Measurements from ENCODE around the gene DDAH2. TPM values are rescaled to one million over a fixed set of nuclear protein-coding genes. Genes with fewer than 3 reads are reported as not detected.

The DDAH2 gene
- total RNA-seq, 4 donors from 2014 or later, result 10.6 to 24.2 (median 15.4) TPM

DNA sequence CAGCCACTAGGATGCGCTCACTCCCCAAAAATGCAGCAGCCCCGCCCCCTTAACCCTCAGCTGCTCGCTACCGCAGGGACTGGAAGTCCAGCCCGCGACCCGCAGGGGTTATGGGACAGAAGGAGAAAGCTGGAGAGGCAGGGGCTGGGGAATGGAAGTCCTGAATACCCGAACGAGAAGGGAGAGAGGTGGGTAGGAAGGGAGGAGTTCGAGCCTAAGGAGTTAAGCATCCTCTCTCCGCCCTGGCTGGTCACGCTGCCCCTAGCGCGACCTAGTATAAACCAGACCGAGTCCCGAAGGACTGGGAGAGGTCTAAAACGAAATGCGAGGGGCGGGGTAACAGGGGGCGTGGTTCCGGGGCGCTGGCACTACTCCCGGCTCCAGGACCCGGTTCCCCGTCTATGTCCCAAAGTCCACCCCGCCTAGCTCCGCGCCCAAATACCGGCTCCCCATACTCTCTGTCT lies 448 bp upstream of the DDAH2 start:
- Histone ChIP-seq H3K4me3 (peak overlapping the region; percentile 62 to 95 (median 85)), H3K36me3 (peaks cover 0 to 15% of the 10 kb centered on the region in 2 donors), H3K27ac (peak overlapping the region; percentile 78 to 92 (median 88)), H3K9me3 (no peaks in the 10 kb centered on the region), H3K27me3 (peaks cover 0 to 3% (median 0%) of the 10 kb centered on the region in 3 donors), H3K4me1 (peaks cover 9 to 11% of the 10 kb centered on the region in 2 donors)
- intact Hi-C loops (cut with DNase I; ENCODE audit: low total_unique reads) (loop anchor here (1.0 kb wide), 1 partner anchor 26 kb away; the partner anchor contains the start of gene ABHD16A), in situ Hi-C loops (cut with MboI; ENCODE audit: low sequenced_read_pairs in 4 of 4) (no loop called here)
- TF ChIP-seq POLR2A (IDR thresholded peaks at IDR 0.05), result peak in 1 of 2 donors; percentile 16
- TF ChIP-seq, protein P1, sequence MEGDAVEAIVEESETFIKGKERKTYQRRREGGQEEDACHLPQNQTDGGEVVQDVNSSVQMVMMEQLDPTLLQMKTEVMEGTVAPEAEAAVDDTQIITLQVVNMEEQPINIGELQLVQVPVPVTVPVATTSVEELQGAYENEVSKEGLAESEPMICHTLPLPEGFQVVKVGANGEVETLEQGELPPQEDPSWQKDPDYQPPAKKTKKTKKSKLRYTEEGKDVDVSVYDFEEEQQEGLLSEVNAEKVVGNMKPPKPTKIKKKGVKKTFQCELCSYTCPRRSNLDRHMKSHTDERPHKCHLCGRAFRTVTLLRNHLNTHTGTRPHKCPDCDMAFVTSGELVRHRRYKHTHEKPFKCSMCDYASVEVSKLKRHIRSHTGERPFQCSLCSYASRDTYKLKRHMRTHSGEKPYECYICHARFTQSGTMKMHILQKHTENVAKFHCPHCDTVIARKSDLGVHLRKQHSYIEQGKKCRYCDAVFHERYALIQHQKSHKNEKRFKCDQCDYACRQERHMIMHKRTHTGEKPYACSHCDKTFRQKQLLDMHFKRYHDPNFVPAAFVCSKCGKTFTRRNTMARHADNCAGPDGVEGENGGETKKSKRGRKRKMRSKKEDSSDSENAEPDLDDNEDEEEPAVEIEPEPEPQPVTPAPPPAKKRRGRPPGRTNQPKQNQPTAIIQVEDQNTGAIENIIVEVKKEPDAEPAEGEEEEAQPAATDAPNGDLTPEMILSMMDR (IDR thresholded peaks at IDR 0.05 in 4 of 5, conservative IDR thresholded peaks at IDR 0.05 in 1 of 5), result peak in 4 of 5 experiments; percentile 20 to 64 (median 42)
- peak; percentile 75 to 83 for ATAC-seq
- DNase-seq, result peak; percentile 71 to 84

DNA sequence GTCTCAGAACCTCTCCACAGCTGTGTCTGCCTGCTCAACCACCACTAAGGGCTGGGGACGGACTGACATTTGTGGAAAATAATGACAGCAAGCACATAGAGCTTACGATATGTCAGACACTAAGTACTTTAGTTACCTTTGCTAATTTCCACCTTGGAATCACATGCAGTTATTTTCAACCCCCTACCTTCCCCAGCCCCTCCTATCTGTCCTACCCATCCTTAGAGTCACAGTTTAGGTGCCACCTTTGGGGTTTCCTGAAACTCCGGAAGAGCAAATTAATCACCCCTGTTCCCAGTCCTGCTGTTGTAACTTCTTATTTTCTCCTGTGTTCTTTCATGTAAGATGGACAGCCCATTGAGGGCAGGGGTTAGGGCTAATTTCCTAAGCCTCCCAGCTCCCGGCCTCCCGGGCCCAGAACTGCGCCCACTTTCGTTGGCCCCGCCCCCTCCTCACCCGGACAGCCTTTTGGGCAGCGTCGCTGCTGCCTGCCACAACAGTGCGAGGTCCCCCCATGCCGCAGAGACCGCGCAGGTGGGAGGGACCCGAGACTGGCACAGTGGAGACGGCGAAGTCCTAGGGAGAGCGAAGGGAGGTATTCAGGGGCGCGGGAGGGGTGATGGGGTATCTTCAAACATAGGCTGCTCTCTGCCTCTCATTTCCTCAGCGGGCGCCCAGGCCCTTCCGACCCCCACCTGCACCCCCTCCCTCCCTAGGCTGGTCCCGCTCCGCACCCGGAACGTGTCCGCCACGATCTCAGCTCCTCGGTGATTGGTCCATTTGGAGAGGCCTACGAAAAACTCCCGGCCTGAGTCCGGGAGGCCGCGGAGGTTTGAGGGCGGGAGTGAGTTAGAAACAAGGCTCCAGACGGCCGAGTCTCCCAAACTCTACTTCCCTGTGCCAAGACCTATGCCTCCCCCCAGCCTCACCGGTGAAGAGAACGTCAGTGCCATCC lies 1.1 kb downstream of the DDAH2 start:
- TF ChIP-seq POLR2A (IDR thresholded peaks at IDR 0.05), result no peak
- TF ChIP-seq, protein P1 (IDR thresholded peaks at IDR 0.05 in 4 of 5, conservative IDR thresholded peaks at IDR 0.05 in 1 of 5), result no peak
- Histone ChIP-seq H3K27ac (peak overlapping the region; percentile 78 to 92 (median 88)), H3K36me3 (peaks cover 0 to 7% of the 10 kb centered on the region in 2 donors), H3K27me3 (peaks cover 0 to 3% (median 0%) of the 10 kb centered on the region in 3 donors), H3K4me3 (peak overlapping the region; percentile 62 to 95 (median 85)), H3K4me1 (peaks cover 7 to 8% of the 10 kb centered on the region in 2 donors), H3K9me3 (no peaks in the 10 kb centered on the region)
- intact Hi-C loops (cut with DNase I; ENCODE audit: low total_unique reads) (no loop called here), in situ Hi-C loops (cut with MboI; ENCODE audit: low sequenced_read_pairs in 4 of 4) (no loop called here)
- DNase-seq (no peak), ATAC-seq (no peak)

DNA sequence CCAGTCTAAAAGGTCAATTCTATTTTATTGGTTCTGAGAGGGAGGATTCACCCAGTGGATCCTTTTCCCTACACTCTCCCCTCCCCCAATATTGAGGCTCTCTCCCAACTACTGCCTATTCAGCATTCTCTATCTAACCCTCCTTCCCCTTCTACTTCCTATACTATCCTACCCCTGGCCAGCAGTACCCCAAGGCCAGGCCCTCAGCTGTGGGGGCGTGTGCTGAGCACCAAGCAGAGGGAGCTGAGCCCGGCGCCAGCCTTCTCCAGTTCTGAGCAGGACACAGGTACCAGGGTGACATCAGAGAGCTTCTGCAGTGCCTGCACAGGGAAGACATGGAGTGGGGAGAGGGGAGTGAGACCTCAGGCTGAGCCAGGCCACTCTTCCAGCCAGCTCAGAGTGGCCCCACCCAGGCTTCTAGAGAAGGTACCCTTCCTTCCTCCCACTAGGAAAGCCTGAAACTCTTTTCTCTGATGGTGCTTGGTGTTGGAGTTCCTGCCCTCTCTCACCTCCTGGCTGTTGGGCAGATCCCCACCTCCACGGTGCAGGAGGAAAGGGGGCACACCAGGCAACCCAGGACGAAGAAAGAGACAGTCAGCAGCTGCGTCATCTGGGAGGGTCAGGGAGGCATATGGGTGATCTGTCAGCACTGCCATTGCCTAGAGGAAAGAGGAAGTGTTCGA lies 1.9 kb downstream of the DDAH2 start:
- Histone ChIP-seq H3K9me3 (no peaks in the 10 kb centered on the region), H3K27me3 (peaks cover 0 to 3% (median 0%) of the 10 kb centered on the region in 3 donors), H3K4me3 (no peak overlapping the region), H3K4me1 (peaks cover 7 to 8% of the 10 kb centered on the region in 2 donors), H3K36me3 (no peaks in the 10 kb centered on the region), H3K27ac (peak overlapping the region in 1 of 4 donors; percentile 88)
- TF ChIP-seq POLR2A (IDR thresholded peaks at IDR 0.05), result no peak
- TF ChIP-seq, protein P1 (IDR thresholded peaks at IDR 0.05 in 4 of 5, conservative IDR thresholded peaks at IDR 0.05 in 1 of 5), result no peak
- in situ Hi-C loops (cut with MboI; ENCODE audit: low sequenced_read_pairs in 4 of 4), result no loop called here
- ATAC-seq, result no peak
- intact Hi-C loops (cut with DNase I; ENCODE audit: low total_unique reads), result no loop called here
- DNase-seq, result no peak

DNA sequence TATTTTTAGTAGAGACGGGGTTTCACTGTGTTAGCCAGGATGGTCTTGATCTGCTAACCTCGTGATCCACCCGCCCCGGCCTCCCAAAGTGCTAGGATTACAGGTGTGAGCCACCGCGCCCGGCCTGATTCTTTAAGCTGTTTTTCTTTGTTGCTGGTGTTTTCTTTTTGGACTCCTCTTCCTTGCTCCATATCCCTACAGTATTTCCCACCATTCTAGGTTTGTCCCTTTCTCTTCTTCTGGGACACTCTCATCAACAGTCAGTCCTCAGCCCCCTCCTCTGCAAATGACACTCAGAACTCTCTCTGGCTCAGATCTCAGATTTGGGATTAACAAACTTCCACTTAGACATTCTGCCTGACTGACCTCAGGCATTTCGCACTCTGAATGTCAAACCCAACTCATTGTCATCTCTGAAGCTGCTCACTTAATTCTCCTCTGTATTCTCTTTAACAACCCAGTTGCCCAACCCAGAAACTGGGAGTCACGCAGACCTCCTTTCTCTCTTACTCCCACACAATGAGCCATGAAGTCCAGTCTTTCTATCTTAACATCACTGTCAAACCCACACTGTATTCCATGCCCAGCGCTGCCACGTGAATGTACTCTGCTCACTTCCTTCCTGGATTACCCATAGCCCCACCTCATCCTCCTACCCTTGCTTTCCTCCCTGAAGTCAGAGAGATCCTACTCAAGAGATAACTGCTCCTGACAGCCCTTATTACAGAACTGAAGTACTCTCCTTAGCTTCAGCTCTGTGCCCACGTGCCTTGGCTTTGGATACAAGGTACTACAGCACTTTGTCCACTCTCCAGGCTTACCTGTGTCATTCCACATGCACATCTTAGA lies 3.4 kb downstream of the DDAH2 start:
- intact Hi-C loops (cut with DNase I; ENCODE audit: low total_unique reads) (no loop called here), in situ Hi-C loops (cut with MboI; ENCODE audit: low sequenced_read_pairs in 4 of 4) (no loop called here)
- H3K4me1 ChIP-seq, result peaks cover 7 to 8% of the 10 kb centered on the region in 2 donors
- H3K27ac ChIP-seq, result no peak overlapping the region
- TF ChIP-seq, protein P1 (IDR thresholded peaks at IDR 0.05 in 4 of 5, conservative IDR thresholded peaks at IDR 0.05 in 1 of 5), result no peak
- no peak for TF ChIP-seq POLR2A (IDR thresholded peaks at IDR 0.05)
- no peak for DNase-seq
- H3K4me3 ChIP-seq, result no peak overlapping the region
- no peak for ATAC-seq
- peaks cover 0 to 3% (median 0%) of the 10 kb centered on the region in 3 donors for H3K27me3 ChIP-seq
- H3K9me3 ChIP-seq, result no peaks in the 10 kb centered on the region
- no peaks in the 10 kb centered on the region for H3K36me3 ChIP-seq
